22Rv1 (cell line): ENCODE data around the gene TCP11.

Experiments
- CTCF ChIP-seq: fragments of 450-650 bp; IDR thresholded peaks from 2 replicates; pipeline ENCODE4 v1.5.1; 2017; ENCODE audit warnings: mild to moderate bottlenecking
- ZFX ChIP-seq: fragments of 450-650 bp; IDR thresholded peaks from 2 replicates; pipeline ENCODE4 v1.6.1; 2017; ENCODE audit warnings: antibody characterized with exemption, borderline replicate concordance

GRCh38 chr6:35099116-35099515 is 42.0 kb downstream of the TCP11 start:
- TF ChIP-seq CTCF (no peak), ZFX (no peak)
